ENCODE results near the gene DDB1. TPM values are rescaled to one million over a fixed set of nuclear protein-coding genes. Genes with fewer than 3 reads are reported as not detected.

The DDB1 gene
- total and polyA plus RNA-seq, 2 of the 4 experiments (the other 2 are of a cell fraction), result 221 to 412 TPM

DNA sequence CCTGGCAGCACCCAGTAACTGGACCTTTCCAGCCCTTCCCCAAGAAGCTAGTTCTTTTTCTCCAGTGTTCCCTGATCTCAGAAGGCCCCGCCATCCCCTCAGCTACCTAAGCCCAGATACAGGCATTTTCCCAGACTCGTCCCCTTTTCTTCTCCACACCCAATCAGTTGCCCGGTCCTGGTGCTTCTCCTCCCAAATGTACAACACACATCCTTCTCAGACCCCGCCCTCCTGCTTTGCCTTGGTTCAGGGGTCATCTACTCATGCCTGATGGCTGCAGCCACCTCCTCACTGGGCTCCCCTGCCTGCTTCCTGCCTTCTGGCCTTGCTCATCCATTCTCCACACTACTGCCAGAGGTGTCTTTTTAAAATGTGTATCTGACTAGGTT, 6.6 kb upstream of the DDB1 start:
- Histone ChIP-seq H4K20me1 (ENCODE audit: insufficient read depth, low read length) (no peaks in the 10 kb centered on the region), H3K9me1 (ENCODE audit: insufficient read depth, low read length) (peaks cover 2% of the 10 kb centered on the region; the same call in 1 of the 2 replicates), H2BK120ac (ENCODE audit: low read depth, low read length) (no peak overlapping the region), H2AFZ (replicated peaks; ENCODE audit: low read length, poor library complexity) (peak overlapping the region; percentile 32), H3K9me3 (ENCODE audit: control insufficient read depth, insufficient read depth, low read length) (no peaks in the 10 kb centered on the region), H3K56ac (ENCODE audit: extremely low read depth, insufficient read depth, low read length) (no peak overlapping the region), H2BK5ac (ENCODE audit: low read depth, low read length, poor library complexity, severe bottlenecking) (no peak overlapping the region), H4K5ac (ENCODE audit: low read depth, low read length) (no peak overlapping the region), H3K9ac (ENCODE audit: low read depth, low read length) (no peak overlapping the region), H2AK5ac (ENCODE audit: low read depth, low read length) (no peak overlapping the region), H3K4me3 (ENCODE audit: insufficient read depth, low read depth, low read length) (no peak overlapping the region), H3K27me3 (ENCODE audit: control insufficient read depth, insufficient read depth, low read length) (no peaks in the 10 kb centered on the region), H3K14ac (replicated peaks; ENCODE audit: low read depth, low read length) (no peak overlapping the region), H4K8ac (ENCODE audit: low read depth in 2 of 2, low read length in 2 of 2) (no peak overlapping the region), H3K4me2 (ENCODE audit: low read depth, low read length) (no peak overlapping the region), H4K91ac (ENCODE audit: insufficient read depth, low read depth, low read length) (no peak overlapping the region), H3K27ac (ENCODE audit: insufficient read depth, low read length) (no peak overlapping the region), H2BK20ac (ENCODE audit: low read depth, low read length) (no peak overlapping the region), H3K18ac (ENCODE audit: low read depth, low read length) (no peak overlapping the region), H3K4me1 (ENCODE audit: control insufficient read depth, insufficient read depth, low read length) (peaks cover 2% of the 10 kb centered on the region), H2AK9ac (replicated peaks; ENCODE audit: low read depth, low read length, poor library complexity) (peak overlapping the region; percentile 42), H2BK15ac (ENCODE audit: low read depth, low read length) (no peak overlapping the region), H3K79me1 (ENCODE audit: low read depth in 1 of 2, low read length in 2 of 2) (peaks cover 0 to 1% of the 10 kb centered on the region in 2 experiments; a peak in 2 of 4 replicates), H3K36me3 (ENCODE audit: control insufficient read depth, insufficient read depth, low read length) (peaks cover 14% of the 10 kb centered on the region), H3K4ac (ENCODE audit: low read depth, low read length) (no peak overlapping the region), H3K23ac (ENCODE audit: low read depth, low read length) (no peak overlapping the region)
- ATAC-seq (ENCODE audit: low read depth) (no peak), DNase-seq (no peak)
- CTCF ChIA-PET, result no interaction called here
- dilution Hi-C loops (cut with HindIII; ENCODE audit: low sequenced_read_pairs, unreplicated experiment), result no loop called here
- in situ Hi-C loops (cut with MboI; ENCODE audit: low sequenced_read_pairs), result loop anchor here (5.0 kb wide), 1 partner anchor 48 kb away; no protein-coding TSS in a partner anchor
- TF ChIP-seq MXI1 (IDR thresholded peaks at IDR 0.05; ENCODE audit: borderline replicate concordance, low read depth, low read length) (no peak), NFE2L2 (IDR thresholded peaks at IDR 0.05; ENCODE audit: low read depth, low read length) (no peak), POLR2A (IDR thresholded peaks at IDR 0.05; ENCODE audit: low read depth, low read length) (no peak), CEBPB (IDR thresholded peaks at IDR 0.05; ENCODE audit: low read depth, low read length) (no peak), RAD21 (IDR thresholded peaks at IDR 0.05; ENCODE audit: low read length) (no peak), RFX5 (IDR thresholded peaks at IDR 0.05; ENCODE audit: low read depth, low read length) (no peak), BHLHE40 (IDR thresholded peaks at IDR 0.05; ENCODE audit: low read depth, low read length) (no peak), MAFK (IDR thresholded peaks at IDR 0.05; ENCODE audit: low read depth, low read length) (no peak)
- TF ChIP-seq, protein P1, sequence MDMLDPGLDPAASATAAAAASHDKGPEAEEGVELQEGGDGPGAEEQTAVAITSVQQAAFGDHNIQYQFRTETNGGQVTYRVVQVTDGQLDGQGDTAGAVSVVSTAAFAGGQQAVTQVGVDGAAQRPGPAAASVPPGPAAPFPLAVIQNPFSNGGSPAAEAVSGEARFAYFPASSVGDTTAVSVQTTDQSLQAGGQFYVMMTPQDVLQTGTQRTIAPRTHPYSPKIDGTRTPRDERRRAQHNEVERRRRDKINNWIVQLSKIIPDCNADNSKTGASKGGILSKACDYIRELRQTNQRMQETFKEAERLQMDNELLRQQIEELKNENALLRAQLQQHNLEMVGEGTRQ (IDR thresholded peaks at IDR 0.05; ENCODE audit: low read depth, low read length), result no peak
- TF ChIP-seq, protein P2, sequence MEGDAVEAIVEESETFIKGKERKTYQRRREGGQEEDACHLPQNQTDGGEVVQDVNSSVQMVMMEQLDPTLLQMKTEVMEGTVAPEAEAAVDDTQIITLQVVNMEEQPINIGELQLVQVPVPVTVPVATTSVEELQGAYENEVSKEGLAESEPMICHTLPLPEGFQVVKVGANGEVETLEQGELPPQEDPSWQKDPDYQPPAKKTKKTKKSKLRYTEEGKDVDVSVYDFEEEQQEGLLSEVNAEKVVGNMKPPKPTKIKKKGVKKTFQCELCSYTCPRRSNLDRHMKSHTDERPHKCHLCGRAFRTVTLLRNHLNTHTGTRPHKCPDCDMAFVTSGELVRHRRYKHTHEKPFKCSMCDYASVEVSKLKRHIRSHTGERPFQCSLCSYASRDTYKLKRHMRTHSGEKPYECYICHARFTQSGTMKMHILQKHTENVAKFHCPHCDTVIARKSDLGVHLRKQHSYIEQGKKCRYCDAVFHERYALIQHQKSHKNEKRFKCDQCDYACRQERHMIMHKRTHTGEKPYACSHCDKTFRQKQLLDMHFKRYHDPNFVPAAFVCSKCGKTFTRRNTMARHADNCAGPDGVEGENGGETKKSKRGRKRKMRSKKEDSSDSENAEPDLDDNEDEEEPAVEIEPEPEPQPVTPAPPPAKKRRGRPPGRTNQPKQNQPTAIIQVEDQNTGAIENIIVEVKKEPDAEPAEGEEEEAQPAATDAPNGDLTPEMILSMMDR (conservative IDR thresholded peaks at IDR 0.05; ENCODE audit: low read depth, low read length), result no peak
- WGBS, 2 experiments (ENCODE audit: extremely low coverage in 2 of 2, insufficient read length in 1 of 2), result 86% methylated on average over 3 of the region's 4 CpGs; no CpG with 5 or more reads in 1 of the 2 experiments
- POLR2A ChIA-PET (ENCODE audit: unreplicated experiment), result no interaction called here
- intact Hi-C loops (cut with micrococcal nuclease), result loop anchor here (10.0 kb wide), 1 partner anchor 295 kb away; no protein-coding TSS in a partner anchor
- no TSS peak for BruUV-seq (replicated peaks)
